KMS-11 (cell line): ENCODE measurements around the gene ARHGEF7.

ENCODE experiments used
- H2AFZ ChIP-seq: fragments of 200-600 bp; sonication (generic); 2 replicates; pipeline ENCODE4 v1.6.1; 2016; ENCODE audit warnings: antibody characterized with exemption, mixed run types, low read depth
- H3K27ac ChIP-seq: fragments of 200-600 bp; sonication (generic); 2 replicates; pipeline ENCODE4 v1.6.1; 2016; ENCODE audit warnings: mild to moderate bottlenecking, mixed run types
- H3K27me3 ChIP-seq: fragments of 200-600 bp; sonication (generic); 2 replicates; pipeline ENCODE4 v1.6.1; 2017; ENCODE audit warnings: mild to moderate bottlenecking, low read depth, mixed run types, moderate library complexity; ENCODE audit not compliant: insufficient read depth
- H3K36me3 ChIP-seq: fragments of 200-600 bp; sonication (generic); 2 replicates; pipeline ENCODE4 v1.6.1; 2017; ENCODE audit warnings: mild to moderate bottlenecking, mixed run types; ENCODE audit not compliant: insufficient read depth
- H3K4me1 ChIP-seq: fragments of 200-600 bp; sonication (generic); 2 replicates; pipeline ENCODE4 v1.6.1; 2016; ENCODE audit warnings: mild to moderate bottlenecking, low read depth, mixed run types; ENCODE audit not compliant: poor library complexity, severe bottlenecking
- H3K4me2 ChIP-seq: fragments of 200-600 bp; sonication (generic); 2 replicates; pipeline ENCODE4 v1.7.0; 2016; ENCODE audit warnings: mild to moderate bottlenecking, mixed run types
- H3K4me3 ChIP-seq: fragments of 200-600 bp; sonication (generic); IDR thresholded peaks from 2 replicates; pipeline ENCODE4 v1.6.1; 2017; ENCODE audit warnings: low read depth, low read length, mixed read lengths; ENCODE audit not compliant: insufficient read depth
- H3K79me2 ChIP-seq: fragments of 200-600 bp; sonication (generic); 2 replicates; pipeline ENCODE4 v1.6.1; 2016; ENCODE audit warnings: low read depth, mixed run types; ENCODE audit not compliant: insufficient read depth
- H3K9ac ChIP-seq: fragments of 200-600 bp; sonication (generic); 2 replicates; pipeline ENCODE4 v1.6.1; 2016; ENCODE audit warnings: mild to moderate bottlenecking, mixed run types
- H4K20me1 ChIP-seq: fragments of 200-600 bp; sonication (generic); 2 replicates; pipeline ENCODE4 v1.6.1; 2016; ENCODE audit warnings: mild to moderate bottlenecking, mixed run types; ENCODE audit not compliant: insufficient read depth
- TF ChIP-seq, protein P1 (sequence below): fragments of 200-600 bp; sonication (generic); conservative IDR thresholded peaks from 2 replicates; pipeline ENCODE4 v1.6.1; 2017; ENCODE audit warnings: low read depth, mild to moderate bottlenecking, antibody characterized with exemption, low read length, moderate library complexity, mixed read lengths

ARHGEF7 gene

GRCh38 chr13:111165241-111166010, 50.3 kb downstream of the ARHGEF7 start:
- no peak overlapping the region for H2AFZ ChIP-seq
- no peak overlapping the region for H3K27ac ChIP-seq
- H3K79me2 ChIP-seq: no peaks in the 10 kb centered on the region; the same call in 1 of the 2 replicates
- H3K36me3 ChIP-seq: no peaks in the 10 kb centered on the region
- no peaks in the 10 kb centered on the region for H3K27me3 ChIP-seq
- H4K20me1 ChIP-seq: no peaks in the 10 kb centered on the region
- TF ChIP-seq, protein P1, sequence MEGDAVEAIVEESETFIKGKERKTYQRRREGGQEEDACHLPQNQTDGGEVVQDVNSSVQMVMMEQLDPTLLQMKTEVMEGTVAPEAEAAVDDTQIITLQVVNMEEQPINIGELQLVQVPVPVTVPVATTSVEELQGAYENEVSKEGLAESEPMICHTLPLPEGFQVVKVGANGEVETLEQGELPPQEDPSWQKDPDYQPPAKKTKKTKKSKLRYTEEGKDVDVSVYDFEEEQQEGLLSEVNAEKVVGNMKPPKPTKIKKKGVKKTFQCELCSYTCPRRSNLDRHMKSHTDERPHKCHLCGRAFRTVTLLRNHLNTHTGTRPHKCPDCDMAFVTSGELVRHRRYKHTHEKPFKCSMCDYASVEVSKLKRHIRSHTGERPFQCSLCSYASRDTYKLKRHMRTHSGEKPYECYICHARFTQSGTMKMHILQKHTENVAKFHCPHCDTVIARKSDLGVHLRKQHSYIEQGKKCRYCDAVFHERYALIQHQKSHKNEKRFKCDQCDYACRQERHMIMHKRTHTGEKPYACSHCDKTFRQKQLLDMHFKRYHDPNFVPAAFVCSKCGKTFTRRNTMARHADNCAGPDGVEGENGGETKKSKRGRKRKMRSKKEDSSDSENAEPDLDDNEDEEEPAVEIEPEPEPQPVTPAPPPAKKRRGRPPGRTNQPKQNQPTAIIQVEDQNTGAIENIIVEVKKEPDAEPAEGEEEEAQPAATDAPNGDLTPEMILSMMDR: no peak
- H3K4me3 ChIP-seq: no peak overlapping the region
- H3K4me2 ChIP-seq: no peak overlapping the region
- H3K4me1 ChIP-seq: no peaks in the 10 kb centered on the region
- no peak overlapping the region for H3K9ac ChIP-seq

DNA sequence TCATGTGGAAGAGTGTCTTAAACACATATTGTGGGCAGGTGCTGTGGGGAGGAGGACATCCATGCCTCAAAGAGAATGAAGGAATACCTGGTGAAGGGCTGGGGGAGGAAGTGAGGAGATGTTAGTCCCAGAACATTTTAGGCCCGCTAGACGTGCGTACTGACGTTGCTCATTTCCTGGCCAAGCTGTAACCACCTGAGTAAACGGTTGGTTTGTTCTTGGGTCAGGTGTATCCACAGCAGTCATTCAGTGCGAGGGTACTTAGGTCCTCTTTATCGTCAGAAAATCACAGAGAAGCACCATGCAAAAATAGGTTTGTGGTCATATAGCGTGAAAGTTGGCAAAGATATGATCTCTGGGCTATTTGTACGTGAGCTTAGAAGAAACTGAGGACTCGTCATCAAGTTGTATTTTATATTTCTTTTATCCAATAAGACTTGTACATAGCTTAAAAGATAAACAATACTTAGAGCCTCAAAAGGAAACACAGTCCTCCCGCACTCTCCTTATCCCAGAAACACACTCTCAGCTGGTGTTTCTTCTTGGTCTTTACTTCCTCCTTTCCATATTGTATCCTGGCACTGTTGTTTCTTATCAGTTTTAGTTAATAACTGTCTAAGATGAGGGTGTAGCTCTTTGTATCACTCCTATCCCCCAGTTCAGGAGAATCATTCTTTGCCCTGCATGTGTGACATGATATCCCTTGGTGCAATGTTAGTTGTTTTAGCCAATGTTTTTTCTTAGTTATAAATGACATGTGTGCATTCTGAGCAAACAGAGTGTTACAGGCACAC, 52.0 kb downstream of the ARHGEF7 start:
- H3K4me1 ChIP-seq: no peaks in the 10 kb centered on the region
- TF ChIP-seq, protein P1: no peak
- H4K20me1 ChIP-seq: no peaks in the 10 kb centered on the region

GRCh38 chr13:111168107-111168506, 53.0 kb downstream of the ARHGEF7 start:
- Histone ChIP-seq H3K27ac (no peak overlapping the region), H3K4me3 (no peak overlapping the region), H3K27me3 (no peaks in the 10 kb centered on the region), H4K20me1 (no peaks in the 10 kb centered on the region), H3K36me3 (no peaks in the 10 kb centered on the region), H3K9ac (no peak overlapping the region), H3K4me1 (no peaks in the 10 kb centered on the region), H3K79me2 (no peaks in the 10 kb centered on the region; the same call in 1 of the 2 replicates), H2AFZ (no peak overlapping the region), H3K4me2 (no peak overlapping the region)
- TF ChIP-seq, protein P1: no peak

More for the DNA sequence above, 52.0 kb downstream of the ARHGEF7 start:
- no peaks in the 10 kb centered on the region for H3K27me3 ChIP-seq
- H3K27ac ChIP-seq: no peak overlapping the region
- no peak overlapping the region for H2AFZ ChIP-seq
- H3K4me3 ChIP-seq: no peak overlapping the region
- no peaks in the 10 kb centered on the region for H3K36me3 ChIP-seq
- H3K4me2 ChIP-seq: no peak overlapping the region
- H3K79me2 ChIP-seq: no peaks in the 10 kb centered on the region; the same call in 1 of the 2 replicates
- H3K9ac ChIP-seq: no peak overlapping the region

- no peak overlapping the region for H3K27ac ChIP-seq
- no peak overlapping the region for H3K4me3 ChIP-seq
- H3K36me3 ChIP-seq: no peaks in the 10 kb centered on the region
- H2AFZ ChIP-seq: no peak overlapping the region
- no peak overlapping the region for H3K4me2 ChIP-seq
- H4K20me1 ChIP-seq: no peaks in the 10 kb centered on the region
- no peaks in the 10 kb centered on the region for H3K27me3 ChIP-seq
- no peaks in the 10 kb centered on the region for H3K4me1 ChIP-seq
- TF ChIP-seq, protein P1: no peak
- H3K79me2 ChIP-seq: no peaks in the 10 kb centered on the region; the same call in 1 of the 2 replicates
- H3K9ac ChIP-seq: no peak overlapping the region
Observed at GRCh38 chr13:111171112-111171511, 56.0 kb downstream of the ARHGEF7 start.
